D721Med (cell line): ENCODE measurements around the gene NNT.

Experiments
- DNase-seq: peaks from one replicate; pipeline ENCODE4 v3.0.0; 2011; ENCODE audit warnings: low spot score; ENCODE audit not compliant: insufficient read length
- FAIRE-seq: peaks from 2 replicates; lab custom pipeline; 2011; peaks lifted over from hg19 to GRCh38; lab: Jason Lieb, UNC
- CTCF ChIP-seq: IDR thresholded peaks from 2 replicates; pipeline ENCODE4 v1.5.1; 2012; ENCODE audit warnings: mild to moderate bottlenecking, control low read depth; ENCODE audit not compliant: insufficient read depth; ENCODE audit errors: missing control alignments

Gene NNT

DNA sequence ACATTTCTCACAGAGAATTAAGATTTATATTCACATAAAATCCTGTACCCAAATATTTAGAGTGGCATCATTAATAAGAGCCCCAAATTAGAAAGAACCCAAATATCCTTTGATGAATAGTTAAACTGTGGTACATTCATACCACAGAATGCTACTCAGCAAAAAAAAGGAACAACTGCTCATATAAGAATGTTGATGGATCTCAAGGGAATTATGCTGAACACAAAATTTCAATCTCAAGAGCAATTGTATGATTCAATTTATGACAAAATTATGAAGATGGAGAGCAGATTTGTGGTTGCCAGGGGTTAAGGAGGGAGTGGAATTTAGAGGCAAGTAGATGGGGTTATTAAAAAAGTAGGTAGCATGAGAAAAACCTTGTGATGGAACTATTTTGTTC is 41.6 kb upstream of the NNT start:
- no peak for FAIRE-seq
- no peak for TF ChIP-seq CTCF
- no peak for DNase-seq

DNA sequence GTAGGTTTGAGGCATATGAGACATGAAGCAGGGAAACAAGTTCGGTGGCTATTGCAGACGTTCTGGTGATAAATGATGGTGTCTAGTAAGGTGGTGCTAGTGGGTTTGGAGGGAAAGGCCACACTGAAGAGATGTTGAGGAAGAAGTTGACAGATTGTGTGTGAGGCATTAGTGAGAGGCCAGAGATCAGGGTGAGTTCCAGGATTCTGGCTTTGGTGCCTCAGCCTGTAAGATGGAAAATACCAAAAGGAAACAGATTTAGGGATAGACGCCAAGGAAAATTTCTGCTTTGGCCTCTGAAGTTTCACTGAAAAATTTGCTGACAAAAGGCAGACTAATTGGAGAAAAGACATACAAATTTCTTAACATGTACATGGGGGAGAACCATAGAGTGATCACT is 39.7 kb upstream of the NNT start:
- DNase-seq (no peak), FAIRE-seq (no peak)
- no peak for TF ChIP-seq CTCF

DNA sequence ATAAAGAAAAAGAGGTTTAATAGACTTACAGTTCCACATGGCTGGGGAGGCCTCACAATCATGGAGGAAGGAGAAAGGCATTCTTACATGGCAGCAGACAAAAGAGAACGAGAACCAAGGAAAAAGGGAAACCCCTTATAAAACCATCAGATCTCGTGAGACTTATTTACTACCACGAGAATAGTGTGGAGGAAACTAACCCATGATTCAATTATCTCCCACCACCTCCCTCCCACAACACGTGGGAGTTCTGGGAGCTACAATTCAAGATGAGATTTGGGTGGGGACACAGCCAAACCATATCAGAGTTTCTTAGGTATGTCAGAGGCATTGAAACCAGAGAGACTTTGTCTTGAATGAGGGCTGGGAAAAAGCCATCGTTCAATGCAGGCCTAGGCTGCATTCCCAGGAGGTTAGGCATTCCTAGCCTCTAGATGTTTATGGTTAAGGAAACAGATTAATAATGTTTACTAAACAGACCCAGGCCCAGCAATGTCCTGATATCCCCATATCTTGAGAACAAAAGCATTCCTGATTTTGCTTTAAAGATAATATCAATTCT is 38.6 kb upstream of the NNT start:
- no peak for DNase-seq
- FAIRE-seq: no peak
- TF ChIP-seq CTCF: no peak

DNA sequence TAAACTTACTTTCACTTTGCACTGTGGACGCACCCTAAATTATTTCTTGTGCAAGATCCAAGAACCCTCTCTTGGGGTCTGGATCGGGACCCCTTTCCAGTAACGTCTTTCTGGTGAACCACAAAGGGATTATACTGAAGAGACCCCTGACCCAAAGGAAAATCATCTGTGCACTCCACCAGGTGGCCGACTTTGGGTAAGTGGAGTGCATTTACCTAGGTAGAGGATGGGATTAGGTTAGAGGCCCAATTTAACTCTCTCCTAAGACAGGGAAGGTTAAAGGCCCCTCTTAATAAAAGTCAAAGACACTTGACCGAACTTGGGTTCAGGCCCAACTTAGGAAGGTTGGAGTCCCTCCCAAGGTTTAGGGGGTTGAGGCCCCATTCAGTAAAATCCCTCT is 37.9 kb upstream of the NNT start:
- no peak for DNase-seq
- no peak for TF ChIP-seq CTCF

GRCh38 chr5:43567967-43568366 is 35.0 kb upstream of the NNT start:
- DNase-seq: no peak
- FAIRE-seq: no peak
- TF ChIP-seq CTCF: no peak

More for the DNA sequence above, 37.9 kb upstream of the NNT start:
- FAIRE-seq: no peak

- FAIRE-seq (no peak), DNase-seq (no peak)
Observed at GRCh38 chr5:43569236-43569746, 33.7 kb upstream of the NNT start.

More at GRCh38 chr5:43569236-43569746, 33.7 kb upstream of the NNT start:
- TF ChIP-seq CTCF: no peak
